Measurements from ENCODE around the gene TMEM131.

GRCh38 chr2:97982621-97983020 is 13.1 kb downstream of the TMEM131 start:
- TF ChIP-seq CTCF (IDR thresholded peaks at IDR 0.05) = no peak
- TF ChIP-seq POLR2A (IDR thresholded peaks at IDR 0.05) = no peak

Data from vagina (tissue), 2 donors.